NCI-H2227 (cell line): Measurements from ENCODE around the gene GSC2.

Source experiments
- DNase-seq: peaks from one replicate; lab custom pipeline; 2025; ENCODE audit not compliant: unreplicated experiment; lab: John Stamatoyannopoulos, UW

The GSC2 gene

GRCh38 chr22:19134176-19134831 is 15.8 kb downstream of the GSC2 start:
- no peak for DNase-seq

- no peak for DNase-seq
Measured at GRCh38 chr22:19133561-19133960, 16.5 kb downstream of the GSC2 start.

- no peak for DNase-seq
Measured at GRCh38 chr22:19132693-19133400, 17.2 kb downstream of the GSC2 start.

- no peak for DNase-seq
Measured at GRCh38 chr22:19132153-19132552, 17.9 kb downstream of the GSC2 start.

- no peak for DNase-seq
Measured at GRCh38 chr22:19131685-19132015, 18.4 kb downstream of the GSC2 start.

GRCh38 chr22:19130959-19131684 is 19.0 kb downstream of the GSC2 start, which contains the start of gene TSSK2:
Gene TSSK2 (plus strand): TSS chr22:19131308. CDS start chr22:19131400, 92 bp downstream.
- no peak for DNase-seq

- DNase-seq = no peak
Measured at GRCh38 chr22:19129871-19130270, 20.2 kb downstream of the GSC2 start.

GRCh38 chr22:19128946-19129727 is 21.0 kb downstream of the GSC2 start:
- no peak for DNase-seq

GRCh38 chr22:19128009-19128401 is 22.1 kb downstream of the GSC2 start:
- no peak for DNase-seq

- DNase-seq = no peak
Measured at GRCh38 chr22:19127329-19128008, 22.6 kb downstream of the GSC2 start.

- no peak for DNase-seq
Measured at GRCh38 chr22:19126309-19127273, 23.5 kb downstream of the GSC2 start.

GRCh38 chr22:19125474-19126308 is 24.4 kb downstream of the GSC2 start:
- no peak for DNase-seq

- no peak for DNase-seq
Measured at GRCh38 chr22:19125011-19125410, 25.1 kb downstream of the GSC2 start.

- DNase-seq = no peak
Measured at GRCh38 chr22:19124377-19124776, 25.7 kb downstream of the GSC2 start.

GRCh38 chr22:19123936-19124335 is 26.2 kb downstream of the GSC2 start:
- no peak for DNase-seq

GRCh38 chr22:19122752-19123492 is 27.2 kb downstream of the GSC2 start:
- peak; percentile 69 for DNase-seq

- peak; percentile 97 for DNase-seq
Measured at GRCh38 chr22:19122143-19122751, 27.8 kb downstream of the GSC2 start, which contains the start of gene DGCR2. Gene DGCR2 (minus strand): TSS chr22:19122412. CDS start chr22:19122206, 206 bp downstream.
